ENCODE data around the gene MSANTD1. TPM values are rescaled to one million over a fixed set of nuclear protein-coding genes. Genes with fewer than 3 reads are reported as not detected.

MSANTD1 gene
- total and polyA plus RNA-seq, 2 of the 8 experiments (the other 6 are each of a cell fraction or from before 2014, with no cell fraction given) = 0.23 to 0.45 TPM

- no peak for TF ChIP-seq CHD7 (IDR thresholded peaks at IDR 0.05; ENCODE audit: insufficient replicate concordance, low read length)
- no peak for TF ChIP-seq POLR2A (IDR thresholded peaks at IDR 0.05; ENCODE audit: control extremely low read depth in 1 of 2, low read depth in 2 of 2, low read length in 2 of 2)
- no peak for TF ChIP-seq CBX5 (IDR thresholded peaks at IDR 0.05; ENCODE audit: low read depth, low read length)
- no peak for TF ChIP-seq TCF12 (IDR thresholded peaks at IDR 0.05; ENCODE audit: low read depth, low read length)
Observed at GRCh38 chr4:3201718-3202702, 46.9 kb upstream of the MSANTD1 start (continued).

Data from H1 (cell line).